GM18951 (cell line): ENCODE data around the gene TMEM86A.

Experiments
- POLR2A ChIP-seq: IDR thresholded peaks from 4 replicates; pipeline ENCODE4 v1.6.1; 2011; ENCODE audit warnings: mild to moderate bottlenecking; ENCODE audit not compliant: insufficient read length, insufficient read depth; ENCODE audit errors: extremely low read depth
- in situ Hi-C: fragments of 300-500 bp; cut with MboI; formaldehyde crosslinking; loops from one replicate; pipeline ENCODE4 v1.12.0; 2022; ENCODE audit warnings: low sequenced_read_pairs, mixed read lengths, inconsistent platforms; ENCODE audit not compliant: unreplicated experiment

Gene TMEM86A

DNA sequence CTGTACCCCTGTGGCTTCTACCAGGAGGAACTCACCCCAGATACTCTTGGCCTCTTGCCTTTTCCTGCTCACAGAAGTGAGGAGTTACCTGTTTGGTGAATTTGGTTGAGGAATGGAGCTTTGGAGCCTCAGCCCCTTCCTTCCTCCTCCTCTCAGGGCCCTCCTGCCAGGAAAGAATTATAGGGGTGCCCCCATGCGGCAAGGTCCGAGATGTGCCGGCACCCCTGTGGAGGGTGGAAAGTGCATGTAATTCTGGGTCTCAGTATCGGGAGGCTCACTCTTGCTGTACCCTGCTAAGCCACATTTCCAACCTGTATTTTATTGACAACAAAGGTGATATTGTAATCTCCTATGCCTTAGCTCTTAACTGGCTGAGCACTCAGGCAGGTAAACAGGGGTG is 41.1 kb downstream of the TMEM86A start:
- in situ Hi-C loops = loop anchor here (25.0 kb wide), 1 partner anchor 202 kb away; the partner anchor contains the start of gene TSG101
- no peak for TF ChIP-seq POLR2A

DNA sequence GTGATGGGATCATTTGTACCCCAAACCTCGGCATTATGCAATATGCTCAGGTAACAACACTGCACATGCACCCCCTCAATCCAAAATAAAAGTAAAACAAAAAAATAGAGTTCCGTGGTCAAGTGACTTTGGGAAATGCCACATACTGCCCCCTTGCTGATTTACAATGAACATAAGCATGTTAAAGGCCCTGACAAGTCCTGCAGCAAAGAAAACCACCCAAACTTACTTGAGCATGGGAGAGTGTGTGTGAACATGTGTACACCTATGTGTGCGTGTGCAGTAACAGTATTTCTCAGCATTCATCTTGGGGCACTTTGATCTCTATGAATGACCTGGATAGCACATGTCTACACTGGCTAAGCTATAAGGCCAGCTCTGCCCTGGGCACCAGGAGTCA is 43.2 kb downstream of the TMEM86A start:
- in situ Hi-C loops = loop anchor here (25.0 kb wide), 1 partner anchor 204 kb away; the partner anchor contains the start of gene TSG101
- no peak for TF ChIP-seq POLR2A

DNA sequence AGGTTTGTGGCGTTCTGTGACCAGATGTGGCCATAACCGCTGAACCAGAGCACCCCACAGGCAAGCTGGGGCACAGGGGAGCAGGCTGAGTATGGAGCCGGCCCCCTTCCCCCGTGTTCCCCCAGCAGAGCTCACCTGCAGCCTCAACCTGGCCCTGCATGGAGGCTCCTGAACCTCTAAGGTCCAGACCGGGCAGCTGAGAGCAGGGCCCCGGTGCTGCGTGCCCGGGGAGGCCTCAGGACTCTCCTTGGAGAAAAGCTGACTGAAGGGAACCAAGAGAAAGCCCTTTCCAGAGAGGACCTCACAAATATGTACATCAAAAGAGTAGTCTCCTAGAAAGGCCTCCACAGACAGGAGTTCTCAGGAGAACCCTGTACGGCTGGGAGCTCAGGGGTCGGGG is 44.8 kb downstream of the TMEM86A start:
- no peak for TF ChIP-seq POLR2A
- in situ Hi-C loops = loop anchor here (25.0 kb wide), 1 partner anchor 206 kb away; the partner anchor contains the start of gene TSG101

DNA sequence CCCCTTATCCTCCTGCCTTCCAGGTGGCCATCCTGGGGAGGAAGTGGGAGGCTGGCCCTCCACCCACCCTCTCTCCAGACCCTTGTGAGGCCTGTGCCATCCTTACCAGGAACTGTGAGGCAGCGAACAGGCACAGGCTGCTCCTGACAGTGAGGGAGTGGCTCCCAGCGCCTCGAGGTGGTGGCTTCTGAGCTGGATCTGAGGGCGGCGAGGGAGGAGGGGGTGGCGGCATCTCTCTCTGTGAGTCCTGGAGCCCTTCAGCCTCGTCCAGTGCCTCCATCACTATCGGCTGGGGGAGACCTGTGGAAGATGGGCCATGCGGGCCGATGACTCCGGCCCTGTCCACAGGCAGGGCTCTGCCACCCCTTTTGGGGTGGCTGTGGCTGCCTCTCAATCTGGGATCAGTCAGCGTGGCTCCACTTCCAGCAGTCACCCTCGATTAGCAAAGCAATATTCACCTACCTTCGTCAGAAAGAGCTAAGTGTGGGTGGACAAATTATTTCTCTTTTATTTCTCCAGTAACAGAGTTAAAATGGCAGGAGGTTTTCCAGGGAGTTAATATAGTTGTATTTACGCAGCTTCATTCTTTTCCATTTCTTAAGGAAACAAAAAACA is 45.4 kb downstream of the TMEM86A start:
- TF ChIP-seq POLR2A = no peak
- in situ Hi-C loops = loop anchor here (25.0 kb wide), 1 partner anchor 207 kb away; the partner anchor contains the start of gene TSG101

DNA sequence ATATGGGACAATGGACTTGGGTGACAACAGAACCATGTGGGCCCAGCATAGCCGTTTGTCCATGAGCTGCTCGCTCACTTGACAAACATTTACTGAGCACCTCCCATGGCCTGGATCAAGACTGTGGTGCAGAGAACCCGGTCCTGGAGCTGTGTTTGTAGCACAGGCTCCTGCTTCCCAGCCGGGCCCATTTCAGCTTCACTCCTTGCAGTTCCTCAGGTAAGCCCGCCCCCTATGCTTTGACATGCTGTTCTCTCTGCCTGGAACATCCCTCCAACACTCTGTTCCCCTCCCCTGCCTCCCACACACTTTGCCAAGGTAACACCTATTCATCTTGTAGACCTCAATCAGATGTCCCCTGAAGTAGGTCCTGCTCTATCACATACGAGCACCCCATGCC is 46.7 kb downstream of the TMEM86A start:
- in situ Hi-C loops = loop anchor here (25.0 kb wide), 1 partner anchor 208 kb away; the partner anchor contains the start of gene TSG101
- TF ChIP-seq POLR2A = no peak

DNA sequence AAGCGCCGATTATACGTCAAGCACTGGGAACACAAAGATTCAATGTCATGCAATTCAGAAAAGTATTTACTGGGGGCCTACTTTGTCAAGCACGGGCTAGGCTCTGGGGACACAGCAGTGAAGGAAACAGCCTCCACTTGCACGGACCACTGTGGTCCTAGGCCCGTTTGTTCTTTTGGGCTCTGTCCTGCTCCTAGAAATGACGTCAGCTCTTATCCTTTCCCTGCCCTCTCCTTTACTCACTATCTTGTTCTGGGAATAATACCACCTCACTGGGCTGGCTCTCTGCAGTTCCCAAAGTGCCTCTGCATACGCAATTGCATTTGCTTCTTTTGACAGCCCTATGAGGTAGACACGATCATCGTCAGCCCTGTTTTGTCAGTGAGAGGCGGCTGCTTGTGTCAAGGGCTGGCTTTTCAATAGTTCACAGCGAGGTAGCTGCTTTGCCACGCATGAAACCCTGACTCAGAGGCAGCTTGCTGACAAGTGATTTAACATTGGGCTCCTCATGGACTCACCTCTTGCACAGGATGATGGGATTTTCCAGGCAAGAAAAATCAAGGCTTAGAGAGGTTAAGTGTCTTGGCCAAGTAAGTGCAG is 50.3 kb downstream of the TMEM86A start:
- no peak for TF ChIP-seq POLR2A

DNA sequence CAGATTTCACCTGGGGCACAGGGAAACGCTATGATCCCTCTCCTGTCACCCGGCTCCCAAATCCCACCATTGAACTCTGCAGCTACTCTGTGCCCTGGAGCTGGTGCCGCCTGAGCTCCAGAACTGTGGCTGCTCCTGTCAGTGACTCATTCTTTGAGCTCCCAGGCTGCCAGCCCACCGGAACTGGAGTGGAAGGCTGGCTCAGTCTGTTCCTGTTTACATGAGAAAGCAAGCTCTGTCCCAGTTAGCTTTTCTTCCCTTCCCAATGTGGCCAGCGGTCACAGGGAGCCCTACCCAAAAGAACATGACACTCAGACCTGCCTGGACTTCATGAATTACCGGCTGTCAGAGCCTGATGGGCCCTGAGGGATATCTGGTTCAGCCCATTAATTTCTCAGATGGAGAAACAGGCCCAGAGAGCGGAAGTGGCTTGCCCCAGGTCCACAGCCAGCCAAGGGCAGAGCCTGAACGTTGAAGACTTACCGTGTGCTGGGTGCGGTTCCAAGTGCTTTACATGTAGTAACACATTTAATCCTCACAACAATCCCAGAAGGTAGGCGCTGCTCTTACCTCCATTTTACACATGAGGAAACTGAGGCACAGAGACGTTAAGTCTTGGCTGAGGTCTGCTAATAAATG is 51.2 kb downstream of the TMEM86A start:
- in situ Hi-C loops = loop anchor here (25.0 kb wide), 1 partner anchor 212 kb away; the partner anchor contains the start of gene TSG101
- TF ChIP-seq POLR2A = no peak

More for the DNA sequence above, 50.3 kb downstream of the TMEM86A start:
- in situ Hi-C loops = loop anchor here (25.0 kb wide), 1 partner anchor 212 kb away; the partner anchor contains the start of gene TSG101

DNA sequence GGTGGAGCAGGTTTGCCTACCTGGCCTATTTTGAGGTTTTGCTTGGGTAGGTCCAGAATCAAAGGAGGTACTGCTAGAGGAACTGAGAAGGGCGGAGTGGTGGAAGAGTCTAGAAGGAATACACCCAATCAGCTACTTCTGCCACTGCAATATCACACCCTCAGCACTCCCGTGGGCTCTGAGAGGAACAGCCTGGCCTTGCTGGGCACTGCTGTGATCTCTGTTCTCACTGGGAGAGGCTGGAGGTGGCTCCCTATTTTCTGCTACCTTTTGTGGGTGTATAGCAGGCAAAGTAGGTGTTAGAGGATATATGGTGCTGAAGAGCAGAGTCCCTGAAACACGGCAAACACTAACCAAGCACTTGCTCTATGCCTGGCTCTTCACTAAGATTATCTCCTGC is 52.4 kb downstream of the TMEM86A start:
- no peak for TF ChIP-seq POLR2A
- in situ Hi-C loops = no loop called here

DNA sequence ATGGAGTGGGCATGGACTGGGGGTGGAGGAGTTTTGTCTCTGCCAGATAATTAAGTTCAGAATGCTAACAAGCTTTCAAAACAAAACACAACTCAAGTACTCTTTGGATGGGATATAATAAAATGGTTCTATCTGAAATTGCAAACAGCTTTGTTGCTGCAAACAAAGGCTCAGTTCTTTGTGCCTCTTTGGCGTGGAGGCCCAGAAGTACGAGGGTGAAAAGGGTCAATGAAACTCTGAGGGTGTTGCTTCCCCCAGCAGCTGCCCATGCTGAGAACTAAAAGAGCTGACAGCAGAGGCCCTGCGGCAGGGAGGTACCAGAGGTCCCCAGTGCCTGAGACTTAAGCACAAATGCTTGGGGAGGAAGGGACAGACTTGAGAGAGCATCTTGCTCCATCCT is 53.9 kb downstream of the TMEM86A start:
- in situ Hi-C loops = no loop called here
- TF ChIP-seq POLR2A = no peak

DNA sequence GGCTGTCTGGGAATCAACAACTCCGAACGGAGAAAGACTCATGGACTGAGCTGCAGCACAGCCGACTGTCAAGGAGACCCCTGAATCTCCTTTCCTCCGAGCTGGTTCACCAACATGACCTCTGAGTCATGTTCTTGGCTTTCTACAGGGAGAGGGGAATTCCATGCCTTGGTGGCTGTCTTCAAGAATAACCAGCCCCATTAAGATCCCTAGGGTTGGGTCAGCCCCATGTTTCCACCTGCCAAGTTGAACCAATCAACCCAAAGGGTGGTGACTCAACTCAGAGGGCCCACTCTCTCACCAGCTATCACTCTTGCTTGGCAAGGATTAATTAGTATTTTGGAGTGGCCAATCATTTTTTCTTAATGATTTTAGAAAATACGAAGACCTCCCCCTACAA is 55.7 kb downstream of the TMEM86A start:
- in situ Hi-C loops = no loop called here
- no peak for TF ChIP-seq POLR2A
